ENCODE measurements around the gene INTS11.

The INTS11 gene

DNA sequence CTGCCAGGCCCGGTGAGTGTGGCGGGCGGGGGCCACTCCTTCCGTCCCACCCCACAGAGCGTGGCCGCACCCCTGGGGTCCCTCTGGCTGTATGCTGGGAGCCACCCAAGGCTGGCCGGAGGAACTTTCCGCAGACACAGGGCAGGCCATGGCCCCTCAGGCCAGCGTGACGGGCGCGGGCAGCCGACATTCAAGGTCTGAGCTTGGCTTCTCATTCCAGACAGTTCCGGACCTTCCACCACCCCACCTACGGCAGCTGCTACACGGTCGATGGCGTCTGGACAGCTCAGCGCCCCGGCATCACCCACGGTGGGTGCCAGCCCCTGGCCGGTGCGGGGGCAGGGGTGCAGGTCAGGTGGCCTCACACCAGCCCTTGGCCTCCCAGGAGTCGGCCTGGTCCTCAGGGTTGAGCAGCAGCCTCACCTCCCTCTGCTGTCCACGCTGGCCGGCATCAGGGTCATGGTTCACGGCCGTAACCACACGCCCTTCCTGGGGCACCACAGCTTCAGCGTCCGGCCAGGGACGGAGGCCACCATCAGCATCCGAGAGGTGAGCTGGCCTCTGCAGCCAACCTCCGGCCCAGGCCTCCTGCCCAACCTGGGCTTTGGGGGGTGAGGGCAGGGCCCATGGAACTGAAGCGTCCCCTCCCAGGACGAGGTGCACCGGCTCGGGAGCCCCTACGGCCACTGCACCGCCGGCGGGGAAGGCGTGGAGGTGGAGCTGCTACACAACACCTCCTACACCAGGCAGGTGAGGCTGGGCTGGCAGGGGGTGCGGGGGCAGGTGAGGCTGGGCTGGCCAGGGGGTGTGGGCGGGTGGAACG lies 37.0 kb downstream of the INTS11 start:
- ATAC-seq (ENCODE audit: insufficient read depth, low read depth) (no peak), DNase-seq (no peak)
- no peaks in the 10 kb centered on the region for H3K9me3 ChIP-seq (ENCODE audit: insufficient read depth, low read length, severe bottlenecking)
- no peak overlapping the region for H3K27ac ChIP-seq (ENCODE audit: low read length)
- H3K27me3 ChIP-seq (ENCODE audit: insufficient read depth, low read length, poor library complexity) = no peaks in the 10 kb centered on the region
- no peak overlapping the region for H3K4me2 ChIP-seq (ENCODE audit: insufficient read depth, low read length)
- H2AFZ ChIP-seq (ENCODE audit: low read depth, low read length) = no peak overlapping the region
- no peaks in the 10 kb centered on the region for H3K36me3 ChIP-seq (ENCODE audit: insufficient read depth, low read length)
- no peak overlapping the region for H3K4me3 ChIP-seq (ENCODE audit: low read depth in 1 of 2, low read length in 2 of 2)
- H3K9ac ChIP-seq (ENCODE audit: low read depth, low read length) = no peak overlapping the region
- TF ChIP-seq, protein P1, sequence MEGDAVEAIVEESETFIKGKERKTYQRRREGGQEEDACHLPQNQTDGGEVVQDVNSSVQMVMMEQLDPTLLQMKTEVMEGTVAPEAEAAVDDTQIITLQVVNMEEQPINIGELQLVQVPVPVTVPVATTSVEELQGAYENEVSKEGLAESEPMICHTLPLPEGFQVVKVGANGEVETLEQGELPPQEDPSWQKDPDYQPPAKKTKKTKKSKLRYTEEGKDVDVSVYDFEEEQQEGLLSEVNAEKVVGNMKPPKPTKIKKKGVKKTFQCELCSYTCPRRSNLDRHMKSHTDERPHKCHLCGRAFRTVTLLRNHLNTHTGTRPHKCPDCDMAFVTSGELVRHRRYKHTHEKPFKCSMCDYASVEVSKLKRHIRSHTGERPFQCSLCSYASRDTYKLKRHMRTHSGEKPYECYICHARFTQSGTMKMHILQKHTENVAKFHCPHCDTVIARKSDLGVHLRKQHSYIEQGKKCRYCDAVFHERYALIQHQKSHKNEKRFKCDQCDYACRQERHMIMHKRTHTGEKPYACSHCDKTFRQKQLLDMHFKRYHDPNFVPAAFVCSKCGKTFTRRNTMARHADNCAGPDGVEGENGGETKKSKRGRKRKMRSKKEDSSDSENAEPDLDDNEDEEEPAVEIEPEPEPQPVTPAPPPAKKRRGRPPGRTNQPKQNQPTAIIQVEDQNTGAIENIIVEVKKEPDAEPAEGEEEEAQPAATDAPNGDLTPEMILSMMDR (IDR thresholded peaks at IDR 0.05; ENCODE audit: borderline replicate concordance, extremely low read depth, low read length, poor library complexity, severe bottlenecking) = no peak
- TF ChIP-seq EZH2 (IDR thresholded peaks at IDR 0.05; ENCODE audit: borderline replicate concordance, low read depth, low read length, severe bottlenecking) = no peak
- no peaks in the 10 kb centered on the region for H4K20me1 ChIP-seq (ENCODE audit: insufficient read depth, low read length)
- no peaks in the 10 kb centered on the region for H3K79me2 ChIP-seq (ENCODE audit: insufficient read depth, low read length)
- no peaks in the 10 kb centered on the region for H3K4me1 ChIP-seq (ENCODE audit: insufficient read depth, low read length)

DNA sequence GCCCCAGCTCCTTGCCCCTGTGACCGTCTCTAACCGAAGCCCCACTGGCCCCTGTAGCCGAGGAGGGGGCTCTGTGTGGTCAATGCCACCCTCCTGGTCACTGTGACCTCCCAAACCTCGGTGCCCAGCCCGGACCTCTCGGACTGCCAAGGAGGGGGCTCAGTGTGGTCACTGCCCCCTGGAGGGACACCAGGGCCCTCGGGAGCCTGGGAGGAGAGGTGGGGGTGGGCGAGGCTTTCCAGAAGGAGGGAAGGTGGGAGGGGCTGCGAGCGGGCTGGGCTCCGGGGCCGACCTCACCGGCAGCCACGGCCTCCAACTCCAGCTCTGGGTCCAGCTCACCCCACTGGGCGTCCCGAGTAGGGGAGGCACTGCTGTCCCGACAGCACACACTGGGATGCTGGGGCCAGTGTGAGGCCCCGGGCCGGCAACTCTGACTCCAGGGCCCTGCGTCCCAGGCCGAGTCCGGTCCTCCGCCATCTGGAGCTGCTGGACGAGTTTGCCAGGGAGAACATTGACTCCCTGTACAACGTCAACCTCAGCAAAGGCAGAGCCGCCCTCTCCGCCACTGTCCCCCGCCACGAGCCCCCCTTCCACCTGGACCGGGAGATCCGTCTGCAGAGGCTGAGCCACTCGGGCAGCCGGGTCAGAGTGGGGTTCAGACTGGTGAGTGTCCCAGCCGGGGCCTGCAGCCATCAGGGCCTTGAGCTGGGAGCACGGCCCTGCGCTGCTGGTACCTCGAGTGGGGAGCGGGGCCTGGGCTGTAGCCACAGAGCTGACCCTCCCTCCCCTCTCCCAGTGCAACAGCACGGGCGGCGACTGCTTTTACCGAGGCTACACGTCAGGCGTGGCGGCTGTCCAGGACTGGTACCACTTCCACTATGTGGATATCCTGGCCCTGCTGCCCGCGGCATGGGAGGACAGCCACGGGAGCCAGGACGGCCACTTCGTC lies 37.9 kb downstream of the INTS11 start:
- Histone ChIP-seq H2AFZ (ENCODE audit: low read depth, low read length) (no peak overlapping the region), H3K4me1 (ENCODE audit: insufficient read depth, low read length) (no peaks in the 10 kb centered on the region), H3K4me2 (ENCODE audit: insufficient read depth, low read length) (no peak overlapping the region), H3K9ac (ENCODE audit: low read depth, low read length) (no peak overlapping the region), H3K27me3 (ENCODE audit: insufficient read depth, low read length, poor library complexity) (no peaks in the 10 kb centered on the region), H3K4me3 (ENCODE audit: low read depth in 1 of 2, low read length in 2 of 2) (no peak overlapping the region), H3K27ac (ENCODE audit: low read length) (no peak overlapping the region), H3K9me3 (ENCODE audit: insufficient read depth, low read length, severe bottlenecking) (no peaks in the 10 kb centered on the region), H4K20me1 (ENCODE audit: insufficient read depth, low read length) (no peaks in the 10 kb centered on the region), H3K36me3 (ENCODE audit: insufficient read depth, low read length) (no peaks in the 10 kb centered on the region), H3K79me2 (ENCODE audit: insufficient read depth, low read length) (no peaks in the 10 kb centered on the region)
- no peak for DNase-seq
- no peak for TF ChIP-seq EZH2 (IDR thresholded peaks at IDR 0.05; ENCODE audit: borderline replicate concordance, low read depth, low read length, severe bottlenecking)
- TF ChIP-seq, protein P1 (IDR thresholded peaks at IDR 0.05; ENCODE audit: borderline replicate concordance, extremely low read depth, low read length, poor library complexity, severe bottlenecking) = no peak
- ATAC-seq (ENCODE audit: insufficient read depth, low read depth) = no peak

DNA sequence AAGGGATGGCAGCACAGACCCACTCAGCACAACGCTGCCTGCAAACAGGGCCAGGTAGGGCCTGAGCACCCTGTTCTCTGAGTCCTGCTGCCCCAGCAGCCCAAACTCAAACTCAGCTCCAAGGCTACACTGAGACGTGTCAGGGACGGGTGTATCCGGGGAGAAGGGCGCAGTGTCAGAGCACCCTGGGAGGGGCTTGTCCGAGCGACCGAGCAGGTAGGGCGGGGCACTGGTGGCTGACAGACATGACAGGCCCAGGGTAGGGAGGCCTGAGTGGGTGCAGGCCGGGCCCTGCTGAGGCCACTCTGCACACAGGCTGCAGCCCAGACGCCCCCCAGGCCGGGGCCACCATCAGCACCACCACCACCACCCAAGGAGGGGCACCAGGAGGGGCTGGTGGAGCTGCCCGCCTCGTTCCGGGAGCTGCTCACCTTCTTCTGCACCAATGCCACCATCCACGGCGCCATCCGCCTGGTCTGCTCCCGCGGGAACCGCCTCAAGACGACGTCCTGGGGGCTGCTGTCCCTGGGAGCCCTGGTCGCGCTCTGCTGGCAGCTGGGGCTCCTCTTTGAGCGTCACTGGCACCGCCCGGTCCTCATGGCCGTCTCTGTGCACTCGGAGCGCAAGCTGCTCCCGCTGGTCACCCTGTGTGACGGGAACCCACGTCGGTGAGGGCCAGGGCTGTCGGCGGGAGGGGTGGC lies 38.7 kb downstream of the INTS11 start:
- Histone ChIP-seq H3K9me3 (ENCODE audit: insufficient read depth, low read length, severe bottlenecking) (no peaks in the 10 kb centered on the region), H3K4me3 (ENCODE audit: low read depth in 1 of 2, low read length in 2 of 2) (no peak overlapping the region), H3K9ac (ENCODE audit: low read depth, low read length) (no peak overlapping the region), H2AFZ (ENCODE audit: low read depth, low read length) (no peak overlapping the region), H3K36me3 (ENCODE audit: insufficient read depth, low read length) (no peaks in the 10 kb centered on the region), H3K4me1 (ENCODE audit: insufficient read depth, low read length) (no peaks in the 10 kb centered on the region), H4K20me1 (ENCODE audit: insufficient read depth, low read length) (no peaks in the 10 kb centered on the region), H3K4me2 (ENCODE audit: insufficient read depth, low read length) (no peak overlapping the region), H3K27ac (ENCODE audit: low read length) (no peak overlapping the region), H3K79me2 (ENCODE audit: insufficient read depth, low read length) (no peaks in the 10 kb centered on the region), H3K27me3 (ENCODE audit: insufficient read depth, low read length, poor library complexity) (no peaks in the 10 kb centered on the region)
- TF ChIP-seq, protein P1 (IDR thresholded peaks at IDR 0.05; ENCODE audit: borderline replicate concordance, extremely low read depth, low read length, poor library complexity, severe bottlenecking) = no peak
- no peak for TF ChIP-seq EZH2 (IDR thresholded peaks at IDR 0.05; ENCODE audit: borderline replicate concordance, low read depth, low read length, severe bottlenecking)
- no peak for ATAC-seq (ENCODE audit: insufficient read depth, low read depth)
- DNase-seq = no peak
